NCI-H1694 treated with DMSO at 0.1 percent for 48 hours (cell line): ENCODE results near the gene CCDC146.
"Not testable (repeated sequence)": the region's sequence is repeated elsewhere in the genome, so short reads cannot be mapped to it uniquely, and the experiment has no call there.

Experiments
- DNase-seq: peaks from one replicate; lab custom pipeline; 2025; lab: John Stamatoyannopoulos, UW

CCDC146 gene

GRCh38 chr7:77330169-77330882 lies 207.9 kb downstream of the CCDC146 start:
- no peak for DNase-seq

- peak; percentile 90 for DNase-seq
Observed at GRCh38 chr7:77331938-77332695, 209.7 kb downstream of the CCDC146 start.

GRCh38 chr7:77334039-77334438 lies 211.6 kb downstream of the CCDC146 start:
- DNase-seq, result not testable (repeated sequence)

GRCh38 chr7:77335581-77335980 lies 213.2 kb downstream of the CCDC146 start:
- no peak for DNase-seq

- DNase-seq, result no peak
Observed at GRCh38 chr7:77337456-77337990, 215.1 kb downstream of the CCDC146 start.

DNA sequence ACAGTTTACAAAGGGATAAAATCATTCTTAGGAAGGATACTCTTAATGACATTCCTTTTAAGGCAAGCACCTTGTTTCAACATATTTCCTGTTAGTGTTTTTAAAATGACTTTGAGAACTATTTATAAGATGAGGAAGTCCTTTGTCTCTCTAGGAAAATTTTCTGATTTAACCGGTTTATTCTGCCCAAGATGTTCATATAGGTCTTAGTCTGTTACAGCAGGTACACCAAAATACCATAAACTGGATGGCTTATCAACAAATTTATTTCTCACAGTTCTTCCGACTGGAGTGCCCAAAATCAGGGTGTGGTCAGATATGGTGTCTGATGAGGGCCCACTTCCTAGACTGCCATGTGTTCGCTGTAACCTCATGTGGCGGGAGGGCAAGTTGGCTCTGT lies 215.8 kb downstream of the CCDC146 start:
- DNase-seq, result no peak

GRCh38 chr7:77338883-77339629 lies 216.6 kb downstream of the CCDC146 start:
- DNase-seq, result no peak

GRCh38 chr7:77339726-77340125 lies 217.3 kb downstream of the CCDC146 start:
- no peak for DNase-seq
